Kidney epithelial cell (primary cell): Measurements from ENCODE around the gene RPL10A. TPM values are rescaled to one million over a fixed set of nuclear protein-coding genes. Genes with fewer than 3 reads are reported as not detected.
"Not testable (repeated sequence)": the region's sequence is repeated elsewhere in the genome, so short reads cannot be mapped to it uniquely, and the experiment has no call there.

Experiments used
- DNase-seq: peaks from one replicate; pipeline ENCODE4 v3.0.0-alpha.2; 2010; ENCODE audit warnings: low read depth
- H3K27me3 ChIP-seq: 2 replicates; pipeline ENCODE4 v1.6.0; 2011; ENCODE audit warnings: low read length; ENCODE audit not compliant: control insufficient read depth, insufficient read depth
- H3K36me3 ChIP-seq: 2 replicates; pipeline ENCODE4 v1.5.1; 2011; ENCODE audit warnings: low read length; ENCODE audit not compliant: control insufficient read depth, insufficient read depth
- H3K4me3 ChIP-seq: 2 replicates; pipeline ENCODE4 v1.5.1; 2011; ENCODE audit warnings: low read depth, mild to moderate bottlenecking, control low read depth, low read length
- total RNA-seq: library from RNA; depleted of rRNA; stranded (reverse); fragments of >200 nt; gene quantifications from 2 replicates; pipeline ENCODE4 v1.2.3, GENCODE V29; 2015
- TF ChIP-seq, protein P1 (sequence below): IDR thresholded peaks from 2 replicates; pipeline ENCODE4 v1.5.1; 2011; ENCODE audit warnings: mild to moderate bottlenecking, moderate library complexity, low read length, control low read depth, inconsistent platforms; ENCODE audit not compliant: insufficient read depth, poor library complexity, severe bottlenecking

Gene RPL10A
- total RNA-seq, 1 donor from 2014 or later = 1,851 TPM

DNA sequence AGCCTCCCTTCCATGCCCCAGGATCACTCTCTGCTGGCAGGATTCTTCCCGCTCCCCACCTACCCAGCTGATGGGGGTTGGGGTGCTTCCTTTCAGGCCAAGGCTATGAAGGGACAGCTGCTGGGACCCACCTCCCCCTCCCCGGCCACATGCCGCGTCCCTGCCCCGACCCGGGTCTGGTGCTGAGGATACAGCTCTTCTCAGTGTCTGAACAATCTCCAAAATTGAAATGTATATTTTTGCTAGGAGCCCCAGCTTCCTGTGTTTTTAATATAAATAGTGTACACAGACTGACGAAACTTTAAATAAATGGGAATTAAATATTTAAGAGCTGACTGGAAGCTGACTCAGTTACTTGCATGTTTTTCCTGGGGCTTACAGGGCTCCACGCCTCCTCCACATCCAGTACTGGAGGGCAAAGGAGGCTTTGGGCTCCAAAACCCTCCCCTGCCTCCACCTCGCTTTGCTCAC, 40.3 kb upstream of the RPL10A start:
- DNase-seq = no peak
- Histone ChIP-seq H3K36me3 (peaks cover 1% of the 10 kb centered on the region), H3K4me3 (no peak overlapping the region), H3K27me3 (no peaks in the 10 kb centered on the region)
- TF ChIP-seq, protein P1, sequence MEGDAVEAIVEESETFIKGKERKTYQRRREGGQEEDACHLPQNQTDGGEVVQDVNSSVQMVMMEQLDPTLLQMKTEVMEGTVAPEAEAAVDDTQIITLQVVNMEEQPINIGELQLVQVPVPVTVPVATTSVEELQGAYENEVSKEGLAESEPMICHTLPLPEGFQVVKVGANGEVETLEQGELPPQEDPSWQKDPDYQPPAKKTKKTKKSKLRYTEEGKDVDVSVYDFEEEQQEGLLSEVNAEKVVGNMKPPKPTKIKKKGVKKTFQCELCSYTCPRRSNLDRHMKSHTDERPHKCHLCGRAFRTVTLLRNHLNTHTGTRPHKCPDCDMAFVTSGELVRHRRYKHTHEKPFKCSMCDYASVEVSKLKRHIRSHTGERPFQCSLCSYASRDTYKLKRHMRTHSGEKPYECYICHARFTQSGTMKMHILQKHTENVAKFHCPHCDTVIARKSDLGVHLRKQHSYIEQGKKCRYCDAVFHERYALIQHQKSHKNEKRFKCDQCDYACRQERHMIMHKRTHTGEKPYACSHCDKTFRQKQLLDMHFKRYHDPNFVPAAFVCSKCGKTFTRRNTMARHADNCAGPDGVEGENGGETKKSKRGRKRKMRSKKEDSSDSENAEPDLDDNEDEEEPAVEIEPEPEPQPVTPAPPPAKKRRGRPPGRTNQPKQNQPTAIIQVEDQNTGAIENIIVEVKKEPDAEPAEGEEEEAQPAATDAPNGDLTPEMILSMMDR = no peak

DNA sequence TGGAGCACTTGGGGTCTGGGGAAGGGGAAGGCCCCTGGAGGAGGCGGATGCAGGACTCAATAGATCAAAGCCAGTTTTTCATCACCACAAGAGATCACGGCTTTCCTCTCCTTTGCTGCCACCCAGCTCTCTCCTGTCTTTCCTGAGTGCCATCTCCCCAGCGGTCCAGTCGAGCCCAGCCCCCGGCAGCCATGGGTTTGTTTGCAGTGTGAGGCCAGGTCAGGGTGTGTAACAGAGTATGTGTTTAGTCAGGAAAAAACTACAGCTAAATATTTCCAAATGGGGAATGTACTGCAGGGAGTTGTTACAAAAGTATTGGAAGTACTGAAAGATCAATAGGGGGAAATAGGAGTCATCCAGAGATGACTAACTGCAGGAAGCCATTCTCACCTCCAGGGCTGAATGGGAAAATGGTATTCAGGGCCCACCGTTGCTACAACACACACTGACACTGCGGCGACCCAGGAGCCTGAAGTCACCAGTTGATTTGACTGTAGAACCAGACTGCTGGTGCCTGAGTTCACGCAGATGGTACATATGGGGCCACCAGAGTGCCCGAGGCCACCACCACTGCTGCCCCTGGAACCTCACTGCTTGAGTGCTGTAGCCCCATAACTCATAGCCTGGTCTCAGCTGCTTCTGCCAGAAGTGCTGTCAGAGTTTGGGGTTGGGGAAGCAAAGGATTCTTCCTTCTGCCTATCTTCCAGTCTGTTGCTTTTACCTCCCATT, 39.6 kb upstream of the RPL10A start:
- Histone ChIP-seq H3K4me3 (no peak overlapping the region), H3K27me3 (no peaks in the 10 kb centered on the region), H3K36me3 (peaks cover 1% of the 10 kb centered on the region)
- TF ChIP-seq, protein P1 = no peak
- no peak for DNase-seq

DNA sequence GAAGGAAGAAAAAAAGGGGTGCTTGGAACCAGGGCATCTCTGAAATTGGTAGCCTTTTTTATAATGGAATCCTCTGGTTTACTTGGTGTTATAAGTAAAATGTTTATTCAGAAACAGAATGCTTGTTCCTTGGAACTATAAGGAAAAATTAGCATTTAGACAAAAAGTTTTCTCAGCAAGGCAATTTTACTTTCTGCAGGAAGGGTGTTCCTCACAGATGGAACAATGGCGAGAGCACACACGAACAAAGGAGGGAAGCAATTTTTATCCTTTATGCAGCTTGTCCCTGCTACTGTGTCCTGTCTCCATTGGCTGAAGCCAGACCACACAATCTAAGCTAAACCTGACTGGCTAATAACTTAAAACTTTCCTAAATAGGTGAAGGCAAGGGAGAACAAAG, 38.7 kb upstream of the RPL10A start:
- Histone ChIP-seq H3K36me3 (peaks cover 1% of the 10 kb centered on the region), H3K27me3 (no peaks in the 10 kb centered on the region), H3K4me3 (no peak overlapping the region)
- no peak for DNase-seq
- TF ChIP-seq, protein P1 = no peak

DNA sequence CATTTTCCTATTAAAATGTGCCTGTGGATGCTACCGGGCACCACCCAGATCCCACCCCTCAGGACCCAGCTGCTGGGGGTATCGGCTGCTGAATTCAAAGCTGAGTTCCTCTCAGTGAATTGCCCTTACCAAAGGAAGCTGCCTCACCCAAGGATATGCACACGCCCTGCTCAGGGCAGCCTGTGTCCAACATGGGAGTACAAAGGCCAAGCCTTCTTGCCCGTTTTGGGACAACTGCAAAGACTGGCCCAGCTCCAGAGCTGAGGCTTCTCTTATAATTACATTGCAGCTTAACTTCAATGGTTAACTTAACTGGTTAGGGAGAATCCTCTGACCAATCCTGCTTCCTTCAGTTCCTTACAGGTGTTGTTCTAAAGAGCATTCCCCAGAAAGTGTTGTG, 35.9 kb upstream of the RPL10A start:
- Histone ChIP-seq H3K4me3 (no peak overlapping the region), H3K36me3 (no peaks in the 10 kb centered on the region), H3K27me3 (no peaks in the 10 kb centered on the region)
- TF ChIP-seq, protein P1 = no peak
- DNase-seq = no peak

DNA sequence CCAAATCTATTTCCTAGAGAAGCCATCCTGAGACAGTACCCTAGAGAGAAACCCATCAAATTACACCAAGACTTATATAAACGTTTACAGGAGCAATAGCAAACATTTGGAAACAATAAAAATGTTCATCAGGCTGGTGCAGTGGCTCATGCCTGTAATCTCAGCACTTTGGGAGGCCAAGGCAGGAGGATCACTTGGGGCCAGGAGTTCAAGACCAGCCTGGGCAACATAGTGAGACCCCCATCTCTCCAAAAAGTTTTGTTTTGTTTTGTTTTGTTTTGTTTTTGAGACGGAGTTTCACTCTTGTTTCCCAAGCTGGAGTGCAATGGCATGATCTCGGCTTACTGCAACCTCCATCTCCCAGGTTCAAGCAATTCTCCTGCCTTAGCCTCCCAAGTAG, 35.5 kb upstream of the RPL10A start:
- H3K27me3 ChIP-seq, H3K36me3 ChIP-seq, DNase-seq: not testable (repeated sequence)

DNA sequence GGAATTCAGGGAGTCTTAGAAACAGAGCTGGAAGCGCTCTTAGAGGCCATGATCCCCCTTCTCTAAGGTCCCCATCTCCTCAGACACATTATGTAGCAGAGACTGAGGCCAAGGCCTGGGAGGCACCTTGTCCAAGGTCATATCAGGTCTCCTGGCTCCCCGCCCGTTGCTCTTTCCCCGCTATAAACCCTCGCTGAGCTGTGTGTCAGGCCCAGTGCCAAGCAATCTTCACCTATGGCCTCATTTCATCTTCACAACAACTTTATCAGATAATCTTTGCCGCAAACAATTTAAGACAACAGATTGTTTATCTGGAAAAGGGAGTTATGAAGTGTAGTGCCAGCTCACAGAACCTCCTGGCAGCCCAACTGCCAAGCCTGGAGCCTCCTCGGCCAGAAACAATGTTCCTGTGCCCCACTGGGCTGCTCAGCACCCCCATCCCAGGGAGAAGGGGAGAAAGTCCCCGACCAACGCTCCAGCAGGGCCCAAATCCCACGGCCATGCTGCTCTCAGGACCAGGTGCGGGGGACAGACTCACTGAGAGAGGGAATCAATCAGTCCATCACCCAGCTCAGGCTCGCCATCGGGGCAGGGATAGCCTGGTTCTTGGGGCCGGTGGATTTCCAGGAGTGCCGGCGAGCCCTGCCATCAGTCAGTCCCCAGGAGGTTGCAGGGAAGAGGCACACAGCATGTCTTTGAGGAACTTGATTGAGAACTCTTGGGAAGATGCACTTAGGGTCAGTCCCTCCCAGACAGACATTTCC, 32.9 kb upstream of the RPL10A start:
- H3K27me3 ChIP-seq = no peaks in the 10 kb centered on the region
- TF ChIP-seq, protein P1 = no peak

More for the DNA sequence above, 35.5 kb upstream of the RPL10A start:
- H3K4me3 ChIP-seq = not testable (repeated sequence)

More for the DNA sequence above, 32.9 kb upstream of the RPL10A start:
- Histone ChIP-seq H3K4me3 (no peak overlapping the region), H3K36me3 (no peaks in the 10 kb centered on the region)
- DNase-seq = no peak
